Erythroblast (primary cell): ENCODE results near the gene VAV1.

Source experiments
- GATA1 ChIP-seq: IDR thresholded peaks from 2 replicates; pipeline ENCODE4 v1.6.1; 2011; ENCODE audit warnings: low read depth, mild to moderate bottlenecking, control low read depth, low read length, moderate library complexity
- POLR2A ChIP-seq: IDR thresholded peaks from 2 replicates; pipeline ENCODE4 v1.6.1; 2011; ENCODE audit warnings: mild to moderate bottlenecking, low read length

DNA sequence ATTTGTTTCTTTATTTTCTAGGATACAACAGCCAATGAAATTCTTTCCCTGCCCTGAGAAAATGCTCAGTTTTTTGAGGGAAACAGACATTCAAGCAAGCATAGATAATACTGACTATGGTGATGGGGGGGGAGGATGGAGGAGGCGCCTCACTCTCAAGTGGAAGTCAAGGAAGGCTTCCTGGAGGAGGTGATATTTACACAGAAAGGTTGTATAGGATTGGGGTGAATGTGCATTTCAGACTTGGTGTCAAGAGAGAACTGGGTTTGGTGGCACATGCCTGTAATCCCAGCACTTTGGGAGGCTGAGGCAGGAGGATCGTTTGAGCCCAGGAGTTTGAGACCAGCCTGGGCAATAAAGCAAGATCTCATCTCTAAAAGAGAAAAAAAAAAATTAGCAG is 102.7 kb downstream of the VAV1 start:
- no peak for TF ChIP-seq POLR2A
- TF ChIP-seq GATA1, result no peak
